Non-pigmented ciliary epithelial cell (primary cell): ENCODE data around the gene PTPRK.
A peak's percentile ranks its signal among the peaks of the same experiment; 100 is the strongest.
"Not testable (repeated sequence)": the region's sequence is repeated elsewhere in the genome, so short reads cannot be mapped to it uniquely, and the experiment has no call there.

Source experiments
- DNase-seq: peaks from one replicate; pipeline ENCODE4 v3.0.0-alpha.2; 2010; ENCODE audit warnings: low read depth

The PTPRK gene

GRCh38 chr6:128438393-128438792, 82.0 kb downstream of the PTPRK start:
- no peak for DNase-seq

DNA sequence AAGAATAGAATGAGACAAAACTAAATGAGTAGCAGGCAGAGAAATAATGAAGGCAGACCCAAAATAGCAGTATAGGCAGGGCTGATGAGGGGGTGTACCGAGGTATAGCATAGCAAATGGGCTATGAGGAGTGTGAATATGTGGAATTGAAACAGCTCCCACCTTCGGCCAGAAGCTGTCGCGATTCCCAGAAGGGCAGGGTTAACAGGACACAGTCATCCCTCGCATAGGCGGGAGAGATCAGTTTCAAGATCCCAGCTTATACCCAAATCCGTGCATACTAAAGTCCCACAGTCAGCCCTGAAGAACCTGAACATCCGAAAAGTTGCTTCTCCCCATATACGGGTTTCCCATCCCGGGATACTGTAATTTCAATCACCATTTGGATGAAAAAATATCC, 82.7 kb downstream of the PTPRK start:
- no peak for DNase-seq

DNA sequence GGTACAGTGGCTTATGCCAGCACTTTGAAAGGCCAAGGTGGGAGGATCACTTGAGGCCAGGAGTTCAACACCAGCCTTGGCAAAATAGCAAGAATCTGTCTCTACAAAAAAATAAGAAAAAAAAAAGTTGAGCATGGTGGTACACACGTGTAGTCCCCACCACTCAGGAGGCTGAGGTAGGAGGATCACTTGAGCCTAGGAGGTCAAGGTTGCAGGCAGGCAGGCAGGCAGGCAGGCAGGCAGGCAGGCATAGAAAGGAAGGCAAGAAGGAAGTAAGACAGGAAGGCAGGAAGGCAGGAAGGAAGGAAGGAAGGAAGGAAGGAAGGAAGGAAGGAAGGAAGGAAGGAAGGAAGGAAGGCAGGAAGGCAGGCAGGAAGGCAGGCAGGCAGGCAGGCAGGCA, 85.6 kb downstream of the PTPRK start:
- DNase-seq, result not testable (repeated sequence)

DNA sequence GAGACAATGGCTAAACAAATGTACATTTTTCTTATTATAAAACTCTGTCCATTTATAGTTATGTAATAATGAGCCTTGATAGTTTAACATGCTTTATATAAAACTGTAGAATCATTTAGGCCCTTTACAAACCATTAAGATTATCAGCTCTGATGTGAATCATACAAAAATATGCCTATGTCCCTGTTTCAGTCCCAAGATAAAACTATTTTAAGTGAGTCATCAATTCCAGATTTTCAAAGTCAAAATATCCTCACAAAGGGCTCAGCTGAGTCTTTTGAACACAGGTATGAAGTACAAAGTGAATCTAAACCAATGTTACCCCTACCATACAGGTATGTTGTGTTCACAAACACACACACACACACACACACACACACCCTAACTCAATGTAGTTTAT, 88.0 kb downstream of the PTPRK start:
- peak; percentile 28 for DNase-seq

DNA sequence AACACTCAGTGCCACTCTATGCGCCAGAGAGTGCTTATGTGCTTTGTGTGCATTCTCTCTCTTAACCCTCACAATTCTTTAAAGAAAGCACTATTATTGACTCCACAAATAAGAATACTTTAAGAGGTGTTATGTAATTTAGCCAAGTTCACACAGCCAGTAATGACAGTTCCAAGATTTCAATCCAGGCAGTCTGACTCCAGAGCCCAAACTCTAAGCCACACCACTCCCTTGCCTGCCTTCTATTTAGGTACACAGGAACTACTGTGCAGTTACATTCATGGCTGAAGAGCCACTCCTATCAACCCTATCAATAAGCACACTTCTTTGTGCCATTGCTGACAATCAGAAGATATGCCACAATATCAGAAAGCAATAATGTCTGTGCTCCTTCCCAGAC, 93.3 kb downstream of the PTPRK start:
- no peak for DNase-seq

DNA sequence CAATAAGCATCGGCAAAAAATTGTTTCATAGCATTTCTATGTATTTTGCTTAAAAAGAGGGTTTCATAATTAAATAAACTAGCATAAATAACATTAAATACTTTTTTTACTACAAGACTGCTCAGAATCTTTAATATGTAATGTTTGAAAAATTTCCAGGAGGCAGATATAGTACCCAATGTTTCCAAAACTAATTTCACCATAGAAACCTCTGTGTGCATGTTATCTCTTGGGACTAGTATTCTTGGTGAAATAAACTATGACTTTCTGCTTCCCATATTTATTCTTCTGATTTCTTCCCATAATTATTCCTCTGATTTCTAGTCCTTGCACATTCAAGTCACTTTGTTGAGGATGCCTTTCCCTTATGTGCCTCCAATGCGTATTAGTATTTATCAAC, 94.5 kb downstream of the PTPRK start:
- DNase-seq, result no peak

DNA sequence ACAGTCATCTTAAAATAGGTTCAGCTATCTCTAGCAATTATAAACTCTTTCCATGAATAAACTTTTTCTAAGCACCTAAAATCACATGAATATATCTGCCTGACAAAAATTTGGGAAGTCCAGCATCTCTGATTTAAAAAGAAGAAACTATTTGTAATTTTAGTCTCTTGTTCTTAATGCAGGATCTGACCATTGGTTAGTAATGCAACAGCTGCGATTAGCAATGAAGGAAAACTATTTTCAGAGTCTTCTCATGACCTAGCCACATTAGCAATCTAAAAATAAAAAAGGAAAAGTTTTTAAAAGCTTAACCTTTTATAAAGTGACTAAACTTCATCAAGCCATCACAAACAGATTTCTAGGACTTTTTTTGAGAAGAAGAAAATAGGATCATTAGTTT, 97.5 kb downstream of the PTPRK start:
- DNase-seq, result no peak

GRCh38 chr6:128422200-128422599, 98.2 kb downstream of the PTPRK start:
- DNase-seq, result no peak

DNA sequence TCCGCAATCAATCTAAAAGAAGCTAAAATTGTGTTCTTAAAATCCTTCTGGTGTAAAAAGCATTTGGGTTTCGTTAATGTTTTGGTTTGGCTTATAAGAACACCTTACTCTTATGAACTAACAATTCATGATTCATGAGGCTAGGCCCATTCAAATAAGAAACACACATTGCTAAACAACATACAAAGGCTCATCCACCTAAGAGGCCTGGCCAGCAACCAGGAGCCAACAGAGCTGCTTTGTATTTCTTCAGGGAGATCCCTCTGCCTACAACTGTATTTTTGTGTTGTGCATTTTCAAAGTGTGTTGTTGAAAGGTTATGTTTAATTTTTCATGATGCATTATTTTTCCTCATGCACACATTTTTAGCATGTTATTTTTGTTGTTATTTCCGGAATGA, 98.6 kb downstream of the PTPRK start:
- no peak for DNase-seq

- no peak for DNase-seq
These were observed 102.7 kb downstream of the PTPRK start for GRCh38 chr6:128417698-128418097.

- DNase-seq, result no peak
These were observed 105.0 kb downstream of the PTPRK start for GRCh38 chr6:128415387-128415786.

DNA sequence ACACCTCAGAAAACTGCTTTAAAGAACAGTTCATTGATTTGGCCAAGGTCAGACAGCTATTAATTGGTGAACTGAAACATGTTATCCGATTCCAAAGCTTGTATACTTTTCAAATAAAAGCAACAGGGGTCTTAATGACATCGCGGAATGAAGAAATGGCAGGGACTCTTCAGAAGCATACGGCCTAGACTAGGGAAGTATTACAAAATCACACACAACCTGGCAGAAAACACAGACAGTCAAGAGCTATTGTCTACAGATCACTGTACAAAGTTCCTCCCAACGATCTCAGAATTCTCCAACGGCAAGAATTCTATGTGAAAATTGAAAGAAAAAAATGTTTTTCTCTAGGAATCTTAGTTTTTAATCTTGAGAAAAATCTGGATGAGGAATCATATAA, 105.5 kb downstream of the PTPRK start:
- no peak for DNase-seq

- DNase-seq, result no peak
These were observed 107.1 kb downstream of the PTPRK start for GRCh38 chr6:128413291-128413690.

GRCh38 chr6:128412680-128413079, 107.7 kb downstream of the PTPRK start:
- DNase-seq, result no peak

DNA sequence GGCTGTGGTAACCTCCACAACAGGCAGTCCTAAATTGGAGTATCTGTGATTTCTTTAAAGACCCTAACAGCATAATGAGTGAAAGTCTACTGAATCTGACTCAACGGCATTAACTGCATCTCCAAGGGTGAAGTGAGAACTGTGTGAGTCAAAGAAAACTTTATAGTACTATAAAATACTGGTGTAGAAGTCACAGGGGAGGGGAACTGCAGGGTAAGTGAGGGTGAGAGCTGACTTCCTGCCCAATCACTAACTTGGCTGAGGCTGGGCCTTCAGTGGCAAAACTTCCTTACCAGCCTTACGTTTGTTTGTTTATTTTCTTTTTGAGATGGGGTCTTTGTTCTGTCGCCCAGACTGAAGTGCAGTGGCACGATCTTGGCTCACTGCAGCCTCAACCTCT, 109.8 kb downstream of the PTPRK start:
- no peak for DNase-seq

GRCh38 chr6:128409003-128409402, 111.4 kb downstream of the PTPRK start:
- no peak for DNase-seq

- no peak for DNase-seq
These were observed 113.9 kb downstream of the PTPRK start for GRCh38 chr6:128406453-128406852.

DNA sequence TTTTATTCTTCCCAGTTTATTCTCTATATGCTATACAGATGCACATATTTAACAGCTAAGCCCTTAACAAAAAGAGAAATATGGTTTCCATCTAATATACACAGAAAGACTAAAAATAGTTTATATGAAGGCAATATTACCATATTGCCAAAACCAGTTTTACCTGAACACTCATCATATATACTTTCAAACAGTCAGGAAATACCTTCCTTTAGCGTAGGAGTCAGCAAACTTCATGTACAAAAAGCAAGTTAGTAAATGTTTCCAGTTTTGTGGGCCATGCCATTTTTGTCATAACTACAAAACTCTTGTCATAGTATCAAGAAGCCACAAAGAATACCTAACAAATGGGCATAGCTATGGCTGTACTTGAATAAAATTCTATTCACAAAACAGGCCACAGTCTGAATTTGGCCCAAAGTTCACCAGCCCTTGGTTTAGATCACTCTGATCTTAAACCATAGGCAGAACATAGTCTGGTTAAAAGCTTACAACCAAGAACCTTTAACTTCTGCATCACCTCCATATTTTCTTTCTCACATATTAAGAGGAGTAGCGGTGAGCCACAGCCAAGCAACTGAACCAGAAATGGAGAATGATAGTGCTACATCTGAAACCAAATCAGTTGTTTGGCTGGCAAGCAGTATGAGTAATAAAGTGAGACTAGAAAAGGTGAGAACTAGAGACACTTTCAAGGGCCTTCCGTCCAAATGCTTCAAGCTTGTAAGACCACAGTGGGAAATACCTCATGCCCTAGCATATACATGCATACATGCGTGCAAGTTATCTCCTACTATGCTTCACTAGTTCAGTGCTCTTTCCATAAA, 116.6 kb downstream of the PTPRK start:
- no peak for DNase-seq

DNA sequence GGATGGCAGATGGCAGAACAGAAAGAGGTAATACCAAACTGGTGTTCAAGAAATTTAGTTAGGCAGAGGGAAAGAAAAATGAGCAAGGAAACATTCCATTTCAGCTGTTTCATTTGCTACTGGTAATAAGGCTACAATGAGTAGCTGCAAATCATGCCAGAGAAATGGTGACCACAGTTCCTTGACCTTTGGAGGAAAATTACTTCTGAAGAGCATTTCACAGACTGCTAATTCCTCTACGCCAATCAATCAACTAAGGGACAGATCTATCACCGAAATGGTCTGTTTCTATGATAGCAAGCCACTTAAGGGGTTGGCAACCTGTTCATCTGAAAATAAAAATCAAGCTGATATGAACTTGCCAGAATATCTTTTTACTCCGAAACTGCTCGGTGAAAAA, 119.5 kb downstream of the PTPRK start:
- no peak for DNase-seq

GRCh38 chr6:128397996-128398395, 122.4 kb downstream of the PTPRK start:
- DNase-seq, result no peak

DNA sequence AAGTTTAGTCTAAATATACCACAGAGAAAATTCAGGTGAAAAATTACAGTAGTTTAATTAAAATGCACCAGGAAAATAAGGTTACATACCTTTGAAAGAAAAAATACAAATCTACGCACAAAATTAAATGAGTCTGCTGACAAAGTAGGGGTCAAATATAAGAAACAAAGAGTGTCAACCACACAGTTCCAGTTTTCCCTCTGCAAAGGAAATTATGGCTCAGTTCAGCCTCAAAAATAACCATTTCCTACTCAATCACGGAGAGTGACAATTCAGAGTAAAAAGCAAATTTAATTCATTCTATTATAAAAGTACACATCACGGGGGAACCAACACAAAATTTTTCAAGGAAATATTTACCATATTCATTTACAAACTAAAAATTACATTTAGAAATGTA, 124.8 kb downstream of the PTPRK start:
- no peak for DNase-seq

GRCh38 chr6:128395188-128395587, 125.2 kb downstream of the PTPRK start:
- no peak for DNase-seq

GRCh38 chr6:128394167-128394566, 126.2 kb downstream of the PTPRK start:
- DNase-seq, result no peak

GRCh38 chr6:128389820-128390534, 130.4 kb downstream of the PTPRK start:
- no peak for DNase-seq
